DMS 273 (cell line): ENCODE results near the gene MTHFS.
"Not testable (repeated sequence)": the region's sequence is repeated elsewhere in the genome, so short reads cannot be mapped to it uniquely, and the experiment has no call there.

Source experiments
- DNase-seq: peaks from one replicate; lab custom pipeline; 2025; ENCODE audit not compliant: unreplicated experiment; lab: John Stamatoyannopoulos, UW

MTHFS gene

GRCh38 chr15:79896634-79897379 is at the start of gene MTHFS:
Gene MTHFS, minus strand, starts transcription at chr15:79897014. Its CDS starts 26 bp downstream, at chr15:79896988.
- peak; percentile 87 for DNase-seq

DNA sequence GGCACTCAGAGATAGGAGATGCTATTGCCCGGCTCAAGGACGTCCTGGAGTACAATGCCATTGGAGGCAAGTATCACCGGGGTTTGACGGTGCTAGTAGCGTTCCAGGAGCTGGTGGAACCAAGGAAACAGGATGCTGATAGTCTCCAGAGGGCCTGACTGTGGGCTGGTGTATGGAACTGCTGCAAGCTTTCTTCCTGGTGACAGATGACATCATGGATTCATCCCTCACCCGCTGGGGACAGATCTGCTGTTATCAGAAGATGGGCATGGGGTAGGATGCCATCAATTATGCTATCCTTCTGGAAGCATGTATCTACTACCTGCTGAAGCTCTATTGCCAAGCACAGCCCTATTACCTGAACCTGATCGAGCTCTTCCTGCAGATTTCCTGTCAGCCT is 47.8 kb upstream of the MTHFS start:
- peak; percentile 6 for DNase-seq

DNA sequence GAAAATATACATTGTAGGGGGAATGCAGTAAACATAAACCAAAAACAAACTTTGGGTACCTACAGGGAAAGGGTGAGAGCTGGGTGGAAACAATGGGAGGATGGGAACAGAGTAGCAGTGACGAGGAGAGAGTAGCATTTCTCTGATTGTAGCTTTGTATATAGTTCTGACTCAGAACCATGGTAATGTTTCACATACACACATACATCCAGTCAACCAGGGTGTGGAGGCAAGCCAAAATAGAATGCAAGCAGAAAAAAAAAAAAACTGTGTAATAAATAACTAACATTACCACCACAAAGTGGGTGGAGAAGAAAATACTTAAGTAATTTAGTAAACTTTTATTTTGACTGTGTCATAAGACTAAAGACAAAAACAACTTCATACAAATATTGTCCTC is 47.0 kb upstream of the MTHFS start:
- DNase-seq: no peak

- DNase-seq: no peak
Observed at GRCh38 chr15:79942741-79943481, 46.1 kb upstream of the MTHFS start.

DNA sequence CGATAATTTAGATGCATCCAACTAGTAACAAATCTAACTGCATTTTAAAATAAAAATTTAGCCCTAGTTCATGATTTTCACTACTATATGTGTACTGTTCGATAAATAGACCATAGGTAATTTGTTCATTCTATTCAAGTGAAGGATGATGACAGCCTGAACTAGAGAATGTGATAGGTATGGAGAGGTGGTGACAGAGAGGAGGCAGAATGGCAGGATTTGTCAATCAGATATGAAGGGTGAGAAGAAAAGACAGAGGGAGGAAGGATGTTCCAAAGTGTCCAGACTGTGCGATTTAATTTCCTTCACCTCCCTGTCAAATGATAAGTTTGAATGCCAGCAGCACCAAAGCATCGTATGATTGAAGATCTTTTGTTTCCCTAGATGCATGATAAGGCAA is 42.6 kb upstream of the MTHFS start:
- no peak for DNase-seq

- DNase-seq: no peak
Observed at GRCh38 chr15:79938143-79938542, 41.3 kb upstream of the MTHFS start.

DNA sequence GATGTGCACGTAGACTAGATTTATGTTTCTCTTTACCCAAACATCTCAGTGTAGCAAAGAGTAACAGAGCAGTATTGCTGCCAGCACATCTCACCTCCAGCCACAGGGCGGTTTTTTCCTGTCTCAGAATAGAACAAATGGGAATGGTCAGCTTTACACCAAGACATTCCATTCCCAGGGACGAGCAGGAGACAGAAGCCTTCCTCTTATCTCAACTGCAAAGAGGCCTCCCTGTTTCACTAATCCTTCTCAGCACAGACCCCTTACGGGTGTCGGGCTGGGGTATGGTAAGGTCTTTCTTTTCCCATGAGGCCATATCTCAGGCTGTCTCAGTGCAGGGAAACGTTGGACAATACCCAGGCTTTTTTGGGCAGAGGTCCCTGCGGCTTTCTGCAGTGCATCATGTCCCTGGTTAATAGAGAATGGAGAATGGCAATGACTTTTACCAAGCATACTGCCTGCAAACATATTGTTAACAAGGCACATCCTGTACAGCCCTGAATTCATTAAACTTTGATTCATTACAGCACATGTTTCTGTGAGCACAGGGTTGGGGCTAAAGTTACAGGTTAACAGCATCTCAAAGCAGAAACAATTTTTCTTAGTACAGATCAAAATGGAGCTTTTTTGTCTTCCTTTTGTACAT is 38.9 kb upstream of the MTHFS start:
- not testable (repeated sequence) for DNase-seq

DNA sequence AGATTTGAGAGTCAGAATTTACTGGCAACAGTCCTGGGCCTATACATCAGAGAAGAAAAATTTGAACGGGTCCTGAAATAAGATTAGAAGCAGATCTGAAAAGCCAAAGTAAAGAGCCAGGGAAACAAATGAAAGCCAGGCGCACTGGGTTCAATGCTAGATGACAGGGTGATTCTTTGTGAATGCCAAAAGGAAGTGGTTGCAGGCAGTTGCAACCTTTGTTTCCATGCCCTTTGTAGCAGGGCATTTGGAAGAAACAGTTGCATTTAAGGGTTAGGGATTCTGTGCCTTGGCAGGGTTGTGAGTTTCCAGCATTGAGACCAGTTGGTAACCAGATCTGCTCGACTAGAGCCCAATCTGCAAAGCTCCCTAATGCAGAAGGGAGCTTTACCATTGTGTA is 36.4 kb upstream of the MTHFS start:
- DNase-seq: no peak

DNA sequence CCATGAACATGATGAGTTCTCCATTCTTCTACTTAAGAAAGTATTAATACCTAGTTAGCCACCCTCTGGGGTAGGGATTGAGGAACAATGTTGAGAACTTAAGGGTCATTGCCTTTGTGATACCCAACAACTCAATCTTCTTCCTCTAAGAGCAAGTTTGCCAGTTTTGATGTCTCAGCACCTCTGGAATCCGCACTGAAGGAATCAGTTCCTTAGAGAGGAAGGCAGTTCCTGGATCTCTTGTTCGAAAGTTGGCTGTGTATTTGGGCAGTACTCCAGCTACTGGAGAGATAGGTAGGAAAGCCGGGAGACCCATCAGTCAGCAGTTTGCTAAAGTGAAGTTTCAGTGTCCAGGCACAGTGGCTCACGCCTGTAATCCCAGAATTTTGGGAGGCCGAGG is 35.6 kb upstream of the MTHFS start:
- DNase-seq: no peak

DNA sequence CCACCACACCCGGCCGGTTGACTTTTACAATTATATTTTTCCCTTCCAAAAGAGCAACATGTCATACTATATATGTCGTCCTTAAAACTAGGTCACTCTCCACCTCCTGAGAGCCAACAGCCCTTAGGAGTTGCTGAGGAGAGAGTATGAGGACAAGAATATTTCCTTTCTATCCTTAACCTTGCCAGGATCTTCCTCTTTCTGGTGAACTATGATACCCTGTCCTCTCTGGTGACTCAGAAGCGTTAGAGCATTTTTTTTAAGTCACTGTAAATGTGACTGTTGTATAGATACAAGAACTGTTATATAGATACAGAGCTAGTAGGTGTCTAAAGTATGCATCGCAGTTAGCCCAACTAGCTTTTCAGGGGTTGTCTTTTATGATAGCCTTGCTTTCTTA is 33.7 kb upstream of the MTHFS start:
- no peak for DNase-seq

- DNase-seq: no peak
Observed at GRCh38 chr15:79929412-79929811, 32.6 kb upstream of the MTHFS start.

- not testable (repeated sequence) for DNase-seq
Observed at GRCh38 chr15:79926116-79926515, 29.3 kb upstream of the MTHFS start.

DNA sequence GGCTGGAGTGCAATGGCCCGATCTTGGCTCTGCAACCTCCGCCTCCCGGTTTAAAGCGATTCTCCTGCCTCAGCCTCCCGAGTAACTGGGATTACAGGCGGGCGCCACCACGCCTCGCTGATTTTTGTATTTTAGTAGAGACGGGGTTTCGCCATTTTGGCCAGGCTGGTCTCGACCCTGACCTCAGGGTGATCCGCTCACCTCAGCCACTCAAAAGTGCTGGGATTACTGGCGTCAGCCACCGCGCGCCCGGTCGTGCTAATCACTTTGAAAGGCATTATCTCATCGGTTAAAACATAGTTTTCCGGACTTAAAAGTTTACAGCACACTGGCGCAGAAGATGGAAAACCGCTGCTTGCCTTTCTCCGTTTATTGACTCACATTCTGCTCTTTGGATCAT is 27.6 kb upstream of the MTHFS start:
- DNase-seq: no peak

GRCh38 chr15:79923515-79924169 is 26.8 kb upstream of the MTHFS start:
- peak; percentile 97 for DNase-seq

DNA sequence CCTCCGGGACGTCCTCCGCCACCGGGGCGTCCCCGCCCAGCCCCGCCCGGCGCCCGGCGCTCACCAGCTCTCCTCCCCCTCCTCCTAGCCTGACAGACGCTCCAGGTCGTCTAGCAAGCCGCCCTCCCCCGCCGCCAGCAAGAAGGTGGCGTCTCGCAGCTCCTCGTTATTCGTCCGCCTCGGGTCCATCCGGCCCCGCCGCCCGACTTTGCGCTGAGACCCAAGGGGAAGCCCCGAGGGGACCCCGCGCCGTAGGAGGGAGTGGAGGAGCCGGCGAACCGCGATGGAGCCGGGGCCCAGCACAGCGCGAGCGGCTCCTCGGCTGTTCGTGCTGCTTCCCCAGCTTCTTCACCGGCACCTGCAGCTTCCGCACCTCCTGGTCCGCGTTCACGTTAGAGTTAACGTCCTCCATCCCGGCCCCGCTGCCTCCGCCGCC is 26.3 kb upstream of the MTHFS start:
- peak; percentile 75 for DNase-seq

DNA sequence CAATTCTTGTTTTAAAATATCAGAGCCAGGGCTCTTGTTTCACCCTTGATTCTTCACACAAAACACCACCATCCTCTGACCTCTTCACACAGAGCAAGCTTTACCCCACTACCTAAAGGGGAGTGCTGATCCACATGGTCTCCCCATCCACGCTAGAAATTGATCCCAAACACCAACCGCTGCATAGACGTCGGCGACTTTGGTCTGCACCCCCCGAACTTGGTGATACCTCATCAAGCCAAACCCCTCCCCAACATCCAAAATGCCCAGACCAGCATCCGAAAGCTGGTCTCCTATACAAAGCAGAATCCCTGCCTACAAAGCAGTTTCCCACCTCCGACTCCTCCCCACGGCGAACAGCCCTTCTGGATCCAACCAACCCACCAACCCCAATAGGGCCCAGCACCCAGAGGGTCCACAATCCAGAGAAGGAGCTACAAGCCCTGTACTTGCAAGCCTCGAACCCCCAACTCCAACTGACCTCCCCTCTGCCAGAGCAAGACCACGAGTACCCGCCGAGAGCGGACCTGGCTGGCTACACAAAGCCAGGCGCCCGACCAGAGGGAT is 25.8 kb upstream of the MTHFS start:
- DNase-seq: peak; percentile 63

DNA sequence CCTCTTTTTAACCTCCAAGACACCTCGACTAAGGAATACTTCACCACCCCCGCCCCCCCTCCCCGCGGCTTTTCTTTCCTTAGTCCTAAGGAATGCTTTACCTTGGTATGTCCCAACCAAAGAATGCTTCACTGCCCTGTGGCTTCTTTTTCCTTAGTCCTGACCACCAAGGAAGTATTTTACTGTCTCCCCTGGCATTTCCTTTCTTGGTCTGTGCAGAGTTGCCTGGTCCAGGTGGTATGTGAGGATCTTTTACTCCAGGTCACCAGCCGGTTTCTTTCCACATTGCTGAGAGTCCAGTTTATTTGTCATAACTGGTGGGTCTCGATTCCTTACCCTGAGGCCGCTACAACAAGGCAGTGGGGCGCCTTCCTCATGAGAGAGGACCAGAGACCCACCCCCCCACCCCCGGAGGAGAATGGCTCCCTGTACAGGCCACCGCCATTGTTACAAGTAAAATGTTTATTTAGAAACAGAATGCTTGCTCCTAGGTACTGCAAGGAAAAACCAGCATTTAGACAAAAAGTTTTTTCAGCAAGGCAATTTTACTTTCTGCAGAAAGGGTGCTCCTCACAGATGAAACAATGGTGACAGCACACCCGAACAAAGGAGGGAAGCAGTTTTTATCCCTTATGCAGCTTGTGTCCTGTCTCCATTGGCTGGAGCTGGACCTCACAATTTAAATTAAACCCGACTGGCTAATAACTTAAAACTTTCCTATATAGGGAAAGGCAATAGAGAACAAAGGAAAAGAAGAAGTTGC is 23.1 kb upstream of the MTHFS start:
- DNase-seq: no peak

DNA sequence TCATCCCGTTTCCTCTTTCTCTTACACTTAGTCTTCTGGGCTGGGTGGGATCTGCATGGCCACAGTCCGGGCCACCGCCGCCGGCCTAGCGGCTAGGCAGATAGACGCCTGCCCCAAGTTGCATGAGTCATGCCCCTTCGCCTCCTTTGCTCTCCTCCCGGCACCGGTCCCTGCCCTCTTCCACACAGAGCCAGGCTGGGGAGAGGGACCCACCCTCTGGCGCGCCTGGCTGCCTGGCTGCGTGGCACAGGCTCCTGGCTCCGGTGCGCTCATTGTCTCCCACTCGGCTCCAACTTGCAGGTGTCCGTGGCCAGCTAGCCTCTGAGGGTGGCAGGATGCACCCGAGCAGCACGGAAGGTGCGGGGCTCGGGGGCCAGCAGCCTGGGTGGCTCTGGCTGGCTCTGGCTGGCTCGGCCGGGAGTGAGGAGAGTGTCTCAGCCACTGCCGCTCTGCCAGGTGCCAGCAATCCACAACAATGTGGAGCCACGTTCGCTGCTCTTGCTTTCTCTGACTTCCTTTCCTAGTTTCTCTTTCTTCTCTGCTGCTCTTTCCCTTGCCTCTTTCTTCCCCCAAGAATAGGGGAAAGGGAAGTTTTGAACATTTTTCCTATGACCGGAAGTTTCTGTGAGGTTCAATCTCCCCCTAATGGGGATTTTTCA is 22.4 kb upstream of the MTHFS start:
- DNase-seq: no peak

- no peak for DNase-seq
Observed at GRCh38 chr15:79918278-79918677, 21.5 kb upstream of the MTHFS start.
